Neural cell (in vitro differentiated cells): ENCODE data around the gene CTNNA2. TPM values are rescaled to one million over a fixed set of nuclear protein-coding genes. Genes with fewer than 3 reads are reported as not detected.
A peak's percentile ranks its signal among the peaks of the same experiment; 100 is the strongest.

ENCODE experiments used
- H2AFZ ChIP-seq: fragments of 200-600, 300-800 bp; sonication (generic), shearing (Covaris generic); 2 replicates; pipeline ENCODE4 v1.6.0; 2014; ENCODE audit warnings: low read depth, mild to moderate bottlenecking, antibody characterized with exemption, low read length, moderate library complexity
- H3F3A ChIP-seq: fragments of 200-600 bp; shearing (Covaris generic); 2 replicates; pipeline ENCODE4 v1.6.1; 2016; ENCODE audit warnings: mild to moderate bottlenecking, moderate library complexity, mixed read lengths, antibody characterized with exemption, low read length; ENCODE audit not compliant: insufficient read depth, poor library complexity, severe bottlenecking
- H3K27ac ChIP-seq: fragments of 200-600, 300-800 bp; sonication (generic), shearing (Covaris generic); 2 replicates; pipeline ENCODE4 v1.5.1; 2014; ENCODE audit warnings: mild to moderate bottlenecking, low read length, moderate library complexity
- H3K27me3 ChIP-seq: fragments of 300-800, 200-600 bp; sonication (generic), shearing (Covaris generic); 2 replicates; pipeline ENCODE4 v1.6.0; 2014; ENCODE audit warnings: mild to moderate bottlenecking, low read depth, low read length, moderate library complexity; ENCODE audit not compliant: insufficient read depth
- H3K36me3 ChIP-seq: fragments of 300-800, 200-600 bp; sonication (generic), shearing (Covaris generic); 2 replicates; pipeline ENCODE4 v1.5.1; 2014; ENCODE audit warnings: mild to moderate bottlenecking, antibody characterized with exemption, low read length, moderate library complexity; ENCODE audit not compliant: insufficient read depth
- H3K4me2 ChIP-seq: fragments of 300-800, 200-600 bp; sonication (generic), shearing (Covaris generic); 2 replicates; pipeline ENCODE4 v1.6.0; 2014; ENCODE audit warnings: mild to moderate bottlenecking, low read length
- H3K4me3 ChIP-seq: fragments of 300-800, 200-600 bp; sonication (generic), shearing (Covaris generic); 2 replicates; pipeline ENCODE4 v1.5.1; 2014; ENCODE audit warnings: mild to moderate bottlenecking, low read length, moderate library complexity
- H3K79me2 ChIP-seq: fragments of 200-600 bp; shearing (Covaris generic); replicated peaks from 2 replicates; pipeline ENCODE4 v1.6.0; 2014; ENCODE audit warnings: mild to moderate bottlenecking, low read length, moderate library complexity; ENCODE audit not compliant: insufficient read depth
- H3K9ac ChIP-seq: fragments of 300-800, 200-600 bp; sonication (generic), shearing (Covaris generic); 2 replicates; pipeline ENCODE4 v1.6.1; 2016; ENCODE audit warnings: mild to moderate bottlenecking, low read length, mixed read lengths
- H3K9me2 ChIP-seq: fragments of 200-600 bp; shearing (Covaris generic); 2 replicates; pipeline ENCODE4 v1.6.1; 2016; ENCODE audit warnings: mild to moderate bottlenecking, low read length, mixed read lengths; ENCODE audit not compliant: insufficient read depth
- H3K9me3 ChIP-seq: fragments of 200-600, 300-800 bp; sonication (generic), shearing (Covaris generic); 2 replicates; pipeline ENCODE4 v1.6.1; 2016; ENCODE audit warnings: mild to moderate bottlenecking, mixed run types, low read length, moderate library complexity, mixed read lengths
- H4K20me1 ChIP-seq: fragments of 200-600 bp; shearing (Covaris generic); 2 replicates; pipeline ENCODE4 v1.6.1; 2016; ENCODE audit warnings: mild to moderate bottlenecking, mixed run types; ENCODE audit not compliant: insufficient read depth
- EP300 ChIP-seq: fragments of 450-650 bp; conservative IDR thresholded peaks from 2 replicates; pipeline ENCODE4 v1.6.1; 2014; ENCODE audit warnings: antibody characterized with exemption, mild to moderate bottlenecking, moderate library complexity; ENCODE audit not compliant: poor library complexity, severe bottlenecking
- EZH2 ChIP-seq: fragments of 200-600, 300-800 bp; shearing (Covaris generic), sonication (generic); IDR thresholded peaks from 2 replicates; pipeline ENCODE4 v1.6.1; 2014; ENCODE audit warnings: antibody characterized with exemption, low read length, borderline replicate concordance, mild to moderate bottlenecking; ENCODE audit not compliant: insufficient read depth, poor library complexity, severe bottlenecking
- MXI1 ChIP-seq: fragments of 450-650 bp; conservative IDR thresholded peaks from 2 replicates; pipeline ENCODE4 v1.6.1; 2014; ENCODE audit warnings: antibody characterized with exemption, mild to moderate bottlenecking; ENCODE audit not compliant: poor library complexity, severe bottlenecking
- POLR2AphosphoS5 ChIP-seq: IDR thresholded peaks from 2 replicates; pipeline ENCODE4 v1.6.1; 2012
- RAD21 ChIP-seq: fragments of 450-650 bp; conservative IDR thresholded peaks from 2 replicates; pipeline ENCODE4 v1.6.1; 2014; ENCODE audit warnings: antibody characterized with exemption, mild to moderate bottlenecking, moderate library complexity
- SMC3 ChIP-seq: fragments of 450-650 bp; conservative IDR thresholded peaks from 2 replicates; pipeline ENCODE4 v1.6.1; 2014; ENCODE audit warnings: antibody characterized with exemption, mild to moderate bottlenecking, moderate library complexity; ENCODE audit not compliant: poor library complexity
- TAF1 ChIP-seq: IDR thresholded peaks from 2 replicates; pipeline ENCODE4 v1.6.1; 2012; ENCODE audit warnings: low read depth
- polyA plus RNA-seq: library from polyadenylated mRNA; depleted of rRNA; stranded (reverse); fragments of >200 nt; gene quantifications from 2 replicates; pipeline ENCODE4 v1.2.3, GENCODE V29; 2014
- TF ChIP-seq, protein P1 (sequence below): IDR thresholded peaks from 2 replicates; pipeline ENCODE4 v1.6.1; 2012; ENCODE audit warnings: borderline replicate concordance
- TF ChIP-seq, protein P2 (sequence below): fragments of 450-650 bp; IDR thresholded peaks from 2 replicates; pipeline ENCODE4 v1.5.1; 2014; ENCODE audit warnings: antibody characterized with exemption, mild to moderate bottlenecking, moderate library complexity; ENCODE audit not compliant: poor library complexity, severe bottlenecking

Gene CTNNA2
- polyA plus RNA-seq, 1 donor from 2014 or later, result 194 TPM

DNA sequence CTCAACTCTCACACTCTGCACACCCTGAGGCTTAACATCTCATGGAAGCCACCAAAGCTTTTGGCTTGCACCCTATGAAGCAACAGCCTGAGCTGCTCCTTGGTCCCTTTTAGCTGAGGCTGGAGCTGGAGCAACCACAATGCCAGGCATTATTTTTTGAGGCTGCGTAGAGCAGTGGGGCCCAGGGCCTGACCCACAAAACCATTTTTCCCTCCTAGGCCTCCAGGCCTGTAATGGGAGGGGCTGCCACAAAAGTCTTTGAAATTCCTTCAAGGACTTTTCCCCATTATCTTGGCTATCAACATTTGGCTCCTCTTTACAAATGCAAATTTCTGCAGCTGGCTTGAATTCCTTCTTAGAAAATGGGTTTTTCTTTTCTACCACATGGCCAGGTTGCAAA, 39.8 kb downstream of the CTNNA2 start:
- Histone ChIP-seq H3K4me3 (no peak overlapping the region), H4K20me1 (no peaks in the 10 kb centered on the region), H3K27ac (no peak overlapping the region), H3K9me2 (no peaks in the 10 kb centered on the region), H3K4me2 (no peak overlapping the region), H3K27me3 (no peaks in the 10 kb centered on the region), H3F3A (no peaks in the 10 kb centered on the region), H3K9me3 (peaks cover 21% of the 10 kb centered on the region), H3K79me2 (no peaks in the 10 kb centered on the region), H2AFZ (no peak overlapping the region), H3K9ac (no peak overlapping the region), H3K36me3 (peaks cover 7% of the 10 kb centered on the region)
- no peak for TF ChIP-seq SMC3
- no peak for TF ChIP-seq POLR2AphosphoS5
- TF ChIP-seq RAD21, result no peak

DNA sequence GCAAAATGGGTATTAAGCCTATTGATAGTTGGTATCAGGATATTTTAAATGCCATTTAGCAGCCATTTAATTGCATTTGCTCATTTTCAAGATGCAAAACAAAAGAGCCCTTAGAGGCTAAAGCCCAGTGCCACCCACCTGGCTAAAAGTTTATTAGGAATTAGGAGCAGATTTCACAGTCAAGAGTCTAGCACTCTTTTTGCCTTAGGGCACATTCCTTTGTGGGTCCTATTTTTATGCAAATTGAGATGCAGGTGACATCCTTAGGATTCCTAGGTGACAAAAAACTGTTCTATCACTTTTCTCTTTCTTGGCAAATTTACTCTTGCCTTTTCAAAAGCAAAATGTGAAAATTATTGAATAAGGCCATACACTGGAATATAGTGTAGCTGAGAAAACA, 42.0 kb downstream of the CTNNA2 start:
- Histone ChIP-seq H3K27me3 (no peaks in the 10 kb centered on the region), H3K9ac (no peak overlapping the region), H4K20me1 (no peaks in the 10 kb centered on the region), H3K27ac (no peak overlapping the region), H3K9me2 (no peaks in the 10 kb centered on the region), H3F3A (no peaks in the 10 kb centered on the region), H2AFZ (no peak overlapping the region), H3K4me3 (no peak overlapping the region), H3K9me3 (peaks cover 8% of the 10 kb centered on the region), H3K36me3 (peaks cover 5% of the 10 kb centered on the region), H3K79me2 (no peaks in the 10 kb centered on the region), H3K4me2 (no peak overlapping the region)
- TF ChIP-seq, protein P1, sequence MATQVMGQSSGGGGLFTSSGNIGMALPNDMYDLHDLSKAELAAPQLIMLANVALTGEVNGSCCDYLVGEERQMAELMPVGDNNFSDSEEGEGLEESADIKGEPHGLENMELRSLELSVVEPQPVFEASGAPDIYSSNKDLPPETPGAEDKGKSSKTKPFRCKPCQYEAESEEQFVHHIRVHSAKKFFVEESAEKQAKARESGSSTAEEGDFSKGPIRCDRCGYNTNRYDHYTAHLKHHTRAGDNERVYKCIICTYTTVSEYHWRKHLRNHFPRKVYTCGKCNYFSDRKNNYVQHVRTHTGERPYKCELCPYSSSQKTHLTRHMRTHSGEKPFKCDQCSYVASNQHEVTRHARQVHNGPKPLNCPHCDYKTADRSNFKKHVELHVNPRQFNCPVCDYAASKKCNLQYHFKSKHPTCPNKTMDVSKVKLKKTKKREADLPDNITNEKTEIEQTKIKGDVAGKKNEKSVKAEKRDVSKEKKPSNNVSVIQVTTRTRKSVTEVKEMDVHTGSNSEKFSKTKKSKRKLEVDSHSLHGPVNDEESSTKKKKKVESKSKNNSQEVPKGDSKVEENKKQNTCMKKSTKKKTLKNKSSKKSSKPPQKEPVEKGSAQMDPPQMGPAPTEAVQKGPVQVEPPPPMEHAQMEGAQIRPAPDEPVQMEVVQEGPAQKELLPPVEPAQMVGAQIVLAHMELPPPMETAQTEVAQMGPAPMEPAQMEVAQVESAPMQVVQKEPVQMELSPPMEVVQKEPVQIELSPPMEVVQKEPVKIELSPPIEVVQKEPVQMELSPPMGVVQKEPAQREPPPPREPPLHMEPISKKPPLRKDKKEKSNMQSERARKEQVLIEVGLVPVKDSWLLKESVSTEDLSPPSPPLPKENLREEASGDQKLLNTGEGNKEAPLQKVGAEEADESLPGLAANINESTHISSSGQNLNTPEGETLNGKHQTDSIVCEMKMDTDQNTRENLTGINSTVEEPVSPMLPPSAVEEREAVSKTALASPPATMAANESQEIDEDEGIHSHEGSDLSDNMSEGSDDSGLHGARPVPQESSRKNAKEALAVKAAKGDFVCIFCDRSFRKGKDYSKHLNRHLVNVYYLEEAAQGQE, result no peak

GRCh38 chr2:79564065-79564464, 51.2 kb downstream of the CTNNA2 start:
- H3F3A ChIP-seq, result peaks cover 2% of the 10 kb centered on the region
- H3K9ac ChIP-seq, result no peak overlapping the region
- peaks cover 8% of the 10 kb centered on the region for H3K79me2 ChIP-seq
- no peak overlapping the region for H3K4me2 ChIP-seq
- H4K20me1 ChIP-seq, result no peaks in the 10 kb centered on the region
- no peaks in the 10 kb centered on the region for H3K27me3 ChIP-seq
- no peak overlapping the region for H3K4me3 ChIP-seq
- no peak overlapping the region for H3K27ac ChIP-seq
- no peaks in the 10 kb centered on the region for H3K36me3 ChIP-seq
- H2AFZ ChIP-seq, result no peak overlapping the region
- no peaks in the 10 kb centered on the region for H3K9me2 ChIP-seq
- TF ChIP-seq SMC3, result no peak
- H3K9me3 ChIP-seq, result no peaks in the 10 kb centered on the region

- H3K27me3 ChIP-seq, result no peaks in the 10 kb centered on the region
- H3K4me2 ChIP-seq, result no peak overlapping the region
- H3K9me3 ChIP-seq, result no peaks in the 10 kb centered on the region
- TF ChIP-seq TAF1, result no peak
- no peak for TF ChIP-seq RAD21
- TF ChIP-seq, protein P2, sequence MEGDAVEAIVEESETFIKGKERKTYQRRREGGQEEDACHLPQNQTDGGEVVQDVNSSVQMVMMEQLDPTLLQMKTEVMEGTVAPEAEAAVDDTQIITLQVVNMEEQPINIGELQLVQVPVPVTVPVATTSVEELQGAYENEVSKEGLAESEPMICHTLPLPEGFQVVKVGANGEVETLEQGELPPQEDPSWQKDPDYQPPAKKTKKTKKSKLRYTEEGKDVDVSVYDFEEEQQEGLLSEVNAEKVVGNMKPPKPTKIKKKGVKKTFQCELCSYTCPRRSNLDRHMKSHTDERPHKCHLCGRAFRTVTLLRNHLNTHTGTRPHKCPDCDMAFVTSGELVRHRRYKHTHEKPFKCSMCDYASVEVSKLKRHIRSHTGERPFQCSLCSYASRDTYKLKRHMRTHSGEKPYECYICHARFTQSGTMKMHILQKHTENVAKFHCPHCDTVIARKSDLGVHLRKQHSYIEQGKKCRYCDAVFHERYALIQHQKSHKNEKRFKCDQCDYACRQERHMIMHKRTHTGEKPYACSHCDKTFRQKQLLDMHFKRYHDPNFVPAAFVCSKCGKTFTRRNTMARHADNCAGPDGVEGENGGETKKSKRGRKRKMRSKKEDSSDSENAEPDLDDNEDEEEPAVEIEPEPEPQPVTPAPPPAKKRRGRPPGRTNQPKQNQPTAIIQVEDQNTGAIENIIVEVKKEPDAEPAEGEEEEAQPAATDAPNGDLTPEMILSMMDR, result no peak
- peak; percentile 76 for TF ChIP-seq POLR2AphosphoS5
- TF ChIP-seq SMC3, result no peak
- no peak for TF ChIP-seq MXI1
- peak; percentile 82 for TF ChIP-seq EP300
- no peak for TF ChIP-seq EZH2
- TF ChIP-seq, protein P1, result no peak
- H3K27ac ChIP-seq, result peak overlapping the region; percentile 48
- no peak overlapping the region for H3K9ac ChIP-seq
- peak overlapping the region; percentile 4 for H3K4me3 ChIP-seq
- H3F3A ChIP-seq, result peaks cover 2% of the 10 kb centered on the region
- no peaks in the 10 kb centered on the region for H3K9me2 ChIP-seq
- no peaks in the 10 kb centered on the region for H4K20me1 ChIP-seq
- no peaks in the 10 kb centered on the region for H3K79me2 ChIP-seq
- no peaks in the 10 kb centered on the region for H3K36me3 ChIP-seq
- H2AFZ ChIP-seq, result no peak overlapping the region
Observed at GRCh38 chr2:79569048-79569447, 56.2 kb downstream of the CTNNA2 start.
